K562 (cell line): Measurements from ENCODE around the gene CROCC2. TPM values are rescaled to one million over a fixed set of nuclear protein-coding genes. Genes with fewer than 3 reads are reported as not detected.

Source experiments
- ATAC-seq: fragments of 200-7000 bp; cut with Tn5 transposase; 3 replicates; pipeline ENCODE4 v1.9.1; 2020; ENCODE audit warnings: moderate library complexity
- BruUV-seq: library from RNA; stranded (reverse); fragments of 400-500 nt; replicated peaks from 2 replicates; lab custom pipeline; 2021; lab: Mats Ljungman, UMichigan
- CTCF ChIA-PET: fragments of 300-600 bp; formaldehyde crosslinking; extraction: SDS; loops from one replicate; lab custom pipeline; 2021; ENCODE audit warnings: low intra/inter-chr PET ratio; lab: Yijun Ruan, JAX
- POLR2A ChIA-PET: fragments of 300-600, 350-650 bp; sonication (Branson Sonifier 250); formaldehyde crosslinking; extraction: SDS; loops from one replicate; lab custom pipeline; 2021; ENCODE audit warnings: antibody characterized with exemption, inconsistent platforms; lab: Yijun Ruan, JAX
- DNase-seq, 4 experiments: peaks; one replicate each; pipeline versions ENCODE4 v3.0.0 to v3.0.0-alpha.2; 2011 to 2018; ENCODE audit warnings: low spot score in 3 of 4, mixed read lengths in 3 of 4; ENCODE audit errors: extremely low read depth in 1 of 4
- FAIRE-seq: peaks from 2 replicates; lab custom pipeline; 2011; peaks lifted over from hg19 to GRCh38; lab: Jason Lieb, UNC
- H2AFZ ChIP-seq: 2 replicates; pipeline ENCODE4 v1.6.0; 2011; ENCODE audit warnings: low read depth, low read length, control low read depth, inconsistent platforms
- H3K27ac ChIP-seq: fragments of 200-600 bp; 3 replicates; pipeline ENCODE4 v1.8.0; 2011; ENCODE audit warnings: low read depth, mild to moderate bottlenecking, control low read depth, inconsistent platforms, low read length, moderate library complexity, mixed read lengths; ENCODE audit errors: extremely low read depth
- H3K27me3 ChIP-seq, 2 experiments: fragments of 300-600 bp in 1 of 2; 2 replicates in 1 of 2; 3 replicates in 1 of 2; pipeline versions ENCODE4 v1.6.0 to v1.8.0; 2011; ENCODE audit warnings: inconsistent platforms in 2 of 2, low read length in 2 of 2, mild to moderate bottlenecking in 1 of 2, mixed read lengths in 1 of 2, moderate library complexity in 1 of 2; ENCODE audit not compliant: control insufficient read depth in 2 of 2, insufficient read depth in 2 of 2
- H3K36me3 ChIP-seq: fragments of 300-600 bp; 3 replicates; pipeline ENCODE4 v1.8.0; 2011; ENCODE audit warnings: mild to moderate bottlenecking, low read length, inconsistent platforms; ENCODE audit not compliant: control insufficient read depth, insufficient read depth
- H3K4me1 ChIP-seq, 2 experiments: fragments of 200-600 bp in 1 of 2; replicated peaks in 1 of 2; 2 replicates in 1 of 2; 3 replicates in 1 of 2; pipeline versions ENCODE4 v1.5.1 to v1.8.0; 2011; ENCODE audit warnings: inconsistent platforms in 2 of 2, low read length in 2 of 2, mild to moderate bottlenecking in 1 of 2, mixed read lengths in 1 of 2, moderate library complexity in 1 of 2; ENCODE audit not compliant: control insufficient read depth in 2 of 2, insufficient read depth in 2 of 2
- H3K4me2 ChIP-seq: 2 replicates; pipeline ENCODE4 v1.6.1; 2011; ENCODE audit warnings: low read length, control low read depth, inconsistent platforms, mixed read lengths; ENCODE audit not compliant: insufficient read depth
- H3K4me3 ChIP-seq: fragments of 200-600 bp; sonication (generic), shearing (Covaris generic); 2 replicates; pipeline ENCODE4 v1.5.1; 2016; ENCODE audit warnings: control low read depth, inconsistent platforms
- H3K79me2 ChIP-seq: fragments of 200-600 bp; 3 replicates; pipeline ENCODE4 v1.8.0; 2011; ENCODE audit warnings: low read length, inconsistent platforms; ENCODE audit not compliant: control insufficient read depth, insufficient read depth
- H3K9ac ChIP-seq, 2 experiments: 2 replicates each; pipeline versions ENCODE4 v1.6.0 to v1.6.1; 2011; ENCODE audit warnings: low read depth in 2 of 2, low read length in 2 of 2, control low read depth in 1 of 2, inconsistent platforms in 1 of 2, mild to moderate bottlenecking in 1 of 2, mixed read lengths in 1 of 2; ENCODE audit not compliant: insufficient read depth in 1 of 2
- H3K9me1 ChIP-seq: one replicate; pipeline ENCODE4 v1.6.0; 2011; ENCODE audit warnings: inconsistent platforms, mild to moderate bottlenecking, low read length, moderate library complexity; ENCODE audit not compliant: control insufficient read depth, insufficient read depth
- H3K9me3 ChIP-seq: replicated peaks from 2 replicates; pipeline ENCODE4 v1.5.1; 2011; ENCODE audit warnings: low read depth, low read length, inconsistent platforms; ENCODE audit not compliant: control insufficient read depth, insufficient read depth
- H4K20me1 ChIP-seq: replicated peaks from 2 replicates; pipeline ENCODE4 v1.6.1; 2011; ENCODE audit warnings: low read length, inconsistent platforms, mixed read lengths; ENCODE audit not compliant: control insufficient read depth, insufficient read depth
- FOXK1 ChIP-seq: sonication (generic); formaldehyde crosslinking; IDR thresholded peaks from 2 replicates; pipeline ENCODE4 v1.8.0; 2022; ENCODE audit warnings: missing genetic modification reagents, mild to moderate bottlenecking, borderline replicate concordance
- FUS ChIP-seq: fragments of 200-400 bp; formaldehyde crosslinking; optimal IDR thresholded peaks from 2 replicates; pipeline ENCODE3; 2017; ENCODE audit warnings: low read depth, low read length
- HMBOX1 ChIP-seq: sonication (generic); IDR thresholded peaks from 2 replicates; pipeline ENCODE4 v1.6.1; 2016
- STAG1 ChIP-seq: sonication (generic); formaldehyde crosslinking; IDR thresholded peaks from 2 replicates; pipeline ENCODE4 v1.5.0; 2020; ENCODE audit warnings: missing genetic modification reagents, borderline replicate concordance
- TCF3 ChIP-seq: sonication (generic); formaldehyde crosslinking; IDR thresholded peaks from 2 replicates; pipeline ENCODE4 v1.4.0; 2020; ENCODE audit warnings: mild to moderate bottlenecking, missing genetic modification reagents
- TEAD4 ChIP-seq, 2 experiments: sonication (generic) in 1 of 2; formaldehyde crosslinking in 1 of 2; IDR thresholded peaks; 2 replicates each; pipeline versions ENCODE4 v1.6.1 to v1.8.0; 2012 to 2022; ENCODE audit warnings: borderline replicate concordance in 1 of 2, inconsistent platforms in 1 of 2, low read length in 1 of 2, mild to moderate bottlenecking in 1 of 2, missing genetic modification reagents in 1 of 2
- TSHZ1 ChIP-seq: fragments of 250-450 bp; sonication (Bioruptor Pico); IDR thresholded peaks from 2 replicates; pipeline ENCODE4 v1.4.0; 2020; ENCODE audit warnings: mild to moderate bottlenecking, moderate library complexity
- ZMIZ1 ChIP-seq, 2 experiments: fragments of 150-350 bp in 1 of 2; IDR thresholded peaks; 2 replicates each; pipeline ENCODE4 v1.6.1; 2012 to 2016; ENCODE audit warnings: low read depth in 2 of 2, low read length in 2 of 2, mild to moderate bottlenecking in 1 of 2, moderate library complexity in 1 of 2
- ZNF436 ChIP-seq: fragments of 250-450, 450-650 bp; sonication (Bioruptor Pico); formaldehyde crosslinking; IDR thresholded peaks from 2 replicates; pipeline ENCODE4 v1.7.0; 2020; ENCODE audit warnings: mild to moderate bottlenecking
- ZNF551 ChIP-seq: fragments of 250-450 bp; sonication (Bioruptor Pico); IDR thresholded peaks from 2 replicates; pipeline ENCODE4 v1.5.0; 2021; ENCODE audit warnings: mild to moderate bottlenecking, moderate library complexity
- ZNF583 ChIP-seq: fragments of 250-450 bp; sonication (Bioruptor Pico); IDR thresholded peaks from 2 replicates; pipeline ENCODE4 v1.4.0; 2020
- WGBS: fragments of 100-300 bp; shearing (Covaris generic); methylation state at CpG from one replicate; pipeline ENCODE4 v1.1.6; 2016; ENCODE audit warnings: low coverage, mixed read lengths; ENCODE audit not compliant: insufficient coverage; ENCODE audit errors: missing lambda C conversion rate; 5-methylcytosine and 5-hydroxymethylcytosine counted together
- in situ Hi-C: fragments of 300-500 bp; cut with MboI; formaldehyde crosslinking; loops from 4 replicates; pipeline ENCODE4 v1.15.0; 2018; ENCODE audit warnings: inconsistent platforms, mixed read lengths
- intact Hi-C: fragments of 100-400 bp; cut with micrococcal nuclease; formaldehyde crosslinking; loops from 2 replicates; pipeline ENCODE4 v1.14.2; 2022
- polyA plus RNA-seq, 8 experiments: library from polyadenylated mRNA; depleted of rRNA in 4 of 8; stranded (reverse) in 5 of 8; unstranded in 3 of 8; fragments of >200 nt; fragmentation: Nextera tagmentation in 2 of 8; fragmentation: Illumina TruSeq in 1 of 8; extraction: Ambion mirVana in 2 of 8; extraction: Trizol in 1 of 8; gene quantifications; 2 replicates each; pipeline versions ENCODE4 v1.2.1 to v1.2.3, GENCODE V29; 2011 to 2014; ENCODE audit warnings: inconsistent platforms in 1 of 8, missing spikeins in 1 of 8
- total RNA-seq, 7 experiments: library from RNA; depleted of rRNA in 6 of 7; stranded (reverse); fragments of >200 nt in 6 of 7; fragmentation: Illumina TruSeq in 2 of 7; extraction: Trizol in 2 of 7; gene quantifications; 2 replicates each; pipeline versions ENCODE4 v1.2.1 to v1.2.3, GENCODE V29; 2011 to 2021; ENCODE audit warnings: low replicate concordance in 1 of 7

The CROCC2 gene
- total and polyA plus RNA-seq, 9 of the 15 experiments (the other 6 are each of a cell fraction or from before 2014, with no cell fraction given), result not detected

- Histone ChIP-seq H3K4me1 (no peaks in the 10 kb centered on the region; a peak in 1 of 5 replicates), H3K36me3 (no peaks in the 10 kb centered on the region), H3K4me3 (no peak overlapping the region), H3K9me1 (no peaks in the 10 kb centered on the region), H2AFZ (no peak overlapping the region), H3K4me2 (no peak overlapping the region), H3K79me2 (no peaks in the 10 kb centered on the region), H3K9ac (no peak overlapping the region), H3K27me3 (peaks cover 3 to 34% of the 10 kb centered on the region in 2 experiments; a peak in 3 of 5 replicates), H3K27ac (no peak overlapping the region), H4K20me1 (no peaks in the 10 kb centered on the region), H3K9me3 (no peaks in the 10 kb centered on the region)
- DNase-seq, result no peak
- ChIA-PET CTCF (no interaction called here), POLR2A (interaction anchor here (1.1 kb wide), 1 partner anchor 21 kb away, joined by 3 read pairs; no protein-coding TSS in a partner anchor)
- no peak for FAIRE-seq
- no peak for ATAC-seq
- in situ Hi-C loops (no loop called here), intact Hi-C loops (no loop called here)
- BruUV-seq, result no TSS peak
- WGBS, result 3% methylated on average over 9 of the region's 15 CpGs
- TF ChIP-seq ZNF551 (CRISPR knock-in tag) (no peak), ZNF583 (CRISPR knock-in tag) (no peak), STAG1 (CRISPR knock-in tag) (no peak), TSHZ1 (CRISPR knock-in tag) (no peak), ZNF436 (CRISPR knock-in tag) (no peak), TCF3 (CRISPR knock-in tag) (no peak), ZMIZ1 (IDR thresholded peaks at IDR 0.05; ENCODE audit: low read depth in 2 of 2, low read length in 2 of 2) (no peak), FUS (no peak), FOXK1 (CRISPR knock-in tag) (no peak), TEAD4 (IDR thresholded peaks at IDR 0.05; ENCODE audit: low read length) (no peak), TEAD4 (CRISPR knock-in tag; IDR thresholded peaks at IDR 0.05; ENCODE audit: borderline replicate concordance) (no peak), HMBOX1 (no peak)
These were observed 35.9 kb upstream of the CROCC2 start for GRCh38 chr2:240869956-240870875.
